Activated CD4-positive, alpha-beta T cell treated with anti-CD3 and anti-CD28 coated beads, Interleukin-2, Interleukin-6, amounts not matched to agents 100 ng/mL and 50 ng/mL, durations not matched to agents 16 hours and 8 hours (primary cell): ENCODE measurements around the gene SLC6A3.
"Not testable (repeated sequence)": the region's sequence is repeated elsewhere in the genome, so short reads cannot be mapped to it uniquely, and the experiment has no call there.

Source experiments
- DNase-seq: peaks from one replicate; pipeline ENCODE4 v3.0.0-alpha.2; 2020

SLC6A3 gene

GRCh38 chr5:1439388-1440097 lies 5.7 kb downstream of the SLC6A3 start:
- no peak for DNase-seq

- DNase-seq = no peak
Measured at GRCh38 chr5:1438871-1439270, 6.4 kb downstream of the SLC6A3 start.

- no peak for DNase-seq
Measured at GRCh38 chr5:1437876-1438559, 7.2 kb downstream of the SLC6A3 start.

GRCh38 chr5:1437226-1437829 lies 7.9 kb downstream of the SLC6A3 start:
- DNase-seq = no peak

- no peak for DNase-seq
Measured at GRCh38 chr5:1436681-1437080, 8.6 kb downstream of the SLC6A3 start.

DNA sequence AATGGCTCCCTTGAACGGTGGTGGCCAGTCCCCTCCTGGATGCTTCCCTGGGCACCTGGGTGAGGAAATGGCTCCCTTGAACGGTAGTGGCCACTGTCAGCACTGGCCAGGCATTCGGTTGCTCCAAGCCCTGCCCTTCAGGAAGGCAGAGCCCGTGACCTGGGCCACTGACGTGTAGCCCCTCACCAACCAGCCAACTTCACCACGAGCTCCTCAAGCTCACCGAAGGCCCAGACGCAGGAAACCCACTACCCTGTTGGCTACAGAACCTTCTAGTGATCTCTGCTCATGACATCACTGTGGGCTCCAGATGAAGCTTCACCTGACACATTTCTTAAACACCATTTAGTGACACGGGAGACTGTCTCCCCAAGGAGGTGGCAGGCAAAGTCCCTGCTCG lies 9.2 kb downstream of the SLC6A3 start:
- DNase-seq = no peak

GRCh38 chr5:1435369-1435768 lies 9.9 kb downstream of the SLC6A3 start:
- no peak for DNase-seq

DNA sequence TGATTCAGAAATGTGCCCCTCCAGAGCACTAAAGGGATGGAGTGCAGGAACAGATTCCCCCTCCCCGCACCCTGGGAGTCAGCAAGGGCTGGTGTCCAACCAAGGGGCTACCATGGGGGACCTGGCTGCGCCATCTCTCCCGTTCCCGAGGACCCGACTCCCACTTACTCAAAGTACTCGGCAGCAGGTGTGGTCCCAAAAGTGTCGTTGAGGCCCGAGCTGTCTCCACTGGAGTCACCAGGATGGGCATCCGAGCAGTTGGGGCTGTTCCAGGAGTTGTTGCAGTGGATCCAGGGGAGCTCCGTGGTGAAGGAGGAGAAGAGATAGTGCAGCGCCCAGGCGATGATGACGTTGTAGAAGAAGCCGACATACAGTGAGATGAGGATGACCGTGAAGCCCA lies 12.9 kb downstream of the SLC6A3 start:
- DNase-seq = no peak

DNA sequence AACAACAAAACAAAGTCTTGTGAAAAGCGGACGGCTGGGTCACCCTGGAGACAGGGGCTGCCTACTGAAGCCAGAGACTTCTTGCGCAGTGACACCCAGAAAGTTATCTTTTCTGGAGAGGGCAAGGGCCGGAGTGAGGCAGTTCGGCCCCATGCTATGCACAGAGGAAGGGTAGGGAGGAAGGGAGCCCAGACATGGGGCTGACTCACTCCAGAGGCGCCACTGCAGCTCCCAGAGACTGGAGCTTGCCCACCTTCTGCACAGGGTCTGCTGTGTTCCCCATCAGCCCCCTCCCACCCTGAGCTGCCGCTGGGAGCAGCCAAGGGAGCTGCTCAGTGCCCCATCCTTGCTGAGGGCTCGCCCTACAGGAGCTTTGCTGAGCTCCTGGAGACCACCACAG lies 13.3 kb downstream of the SLC6A3 start:
- DNase-seq = no peak

DNA sequence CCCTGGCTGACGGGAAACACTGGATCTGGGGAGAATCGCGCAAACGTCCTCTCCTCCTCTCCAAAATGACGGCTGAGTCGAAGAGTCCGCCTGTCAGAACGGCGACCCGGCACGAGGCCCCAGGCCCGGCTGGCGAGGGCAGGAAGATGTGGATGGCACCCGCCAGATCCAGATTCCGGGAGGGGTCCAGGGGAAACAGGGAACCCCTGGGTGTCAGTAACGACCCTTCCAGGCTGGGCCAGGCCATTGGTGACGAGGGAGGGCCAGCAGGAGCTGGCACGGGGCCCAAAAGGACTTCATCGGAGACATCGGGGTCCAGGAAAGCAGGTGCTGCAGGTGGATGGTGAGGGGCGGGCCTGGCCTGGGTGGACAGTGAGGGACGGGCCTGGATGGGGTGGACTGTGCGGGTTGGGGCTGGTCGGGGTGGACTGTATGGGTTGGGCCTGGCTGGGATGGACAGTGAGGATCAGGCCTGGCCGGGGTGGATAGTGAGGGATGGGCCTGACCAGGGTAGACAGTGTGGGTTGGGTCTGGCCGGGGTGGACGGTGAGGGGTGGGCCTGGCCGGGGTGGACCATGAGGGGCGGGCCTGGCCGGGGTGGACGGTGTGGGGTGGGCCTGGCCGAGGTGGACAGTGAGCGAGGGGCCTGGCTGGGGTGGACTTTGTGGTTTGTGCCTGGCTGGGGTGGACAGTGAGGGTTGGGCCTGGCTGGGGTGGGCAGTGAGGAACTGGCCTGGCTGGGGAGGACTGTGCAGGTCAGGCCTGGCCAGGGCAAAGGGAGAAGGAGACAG lies 14.0 kb downstream of the SLC6A3 start:
- DNase-seq = no peak

- no peak for DNase-seq
Measured at GRCh38 chr5:1430121-1430795, 15.0 kb downstream of the SLC6A3 start.

GRCh38 chr5:1429496-1429895 lies 15.7 kb downstream of the SLC6A3 start:
- no peak for DNase-seq

GRCh38 chr5:1429066-1429465 lies 16.2 kb downstream of the SLC6A3 start:
- no peak for DNase-seq

DNA sequence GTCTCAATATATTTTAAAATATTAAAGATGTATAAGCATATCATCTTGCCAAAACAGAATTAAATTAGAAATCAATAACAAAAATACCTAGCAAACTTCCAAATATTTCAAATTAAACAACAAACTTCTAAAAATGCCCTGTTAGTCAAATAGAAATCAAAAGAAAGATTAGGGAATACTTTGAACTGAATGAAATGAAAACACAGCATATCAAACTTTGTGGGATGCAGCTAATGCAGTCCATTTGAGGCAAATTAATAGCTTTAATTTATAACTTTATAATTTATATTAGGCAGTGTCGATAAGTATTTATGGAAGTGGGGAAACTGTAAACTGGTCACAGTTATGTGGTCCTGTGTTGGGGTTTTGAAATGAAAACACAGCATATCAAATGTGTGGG lies 17.1 kb downstream of the SLC6A3 start:
- DNase-seq = no peak

GRCh38 chr5:1424716-1425115 lies 20.5 kb downstream of the SLC6A3 start:
- DNase-seq = no peak

DNA sequence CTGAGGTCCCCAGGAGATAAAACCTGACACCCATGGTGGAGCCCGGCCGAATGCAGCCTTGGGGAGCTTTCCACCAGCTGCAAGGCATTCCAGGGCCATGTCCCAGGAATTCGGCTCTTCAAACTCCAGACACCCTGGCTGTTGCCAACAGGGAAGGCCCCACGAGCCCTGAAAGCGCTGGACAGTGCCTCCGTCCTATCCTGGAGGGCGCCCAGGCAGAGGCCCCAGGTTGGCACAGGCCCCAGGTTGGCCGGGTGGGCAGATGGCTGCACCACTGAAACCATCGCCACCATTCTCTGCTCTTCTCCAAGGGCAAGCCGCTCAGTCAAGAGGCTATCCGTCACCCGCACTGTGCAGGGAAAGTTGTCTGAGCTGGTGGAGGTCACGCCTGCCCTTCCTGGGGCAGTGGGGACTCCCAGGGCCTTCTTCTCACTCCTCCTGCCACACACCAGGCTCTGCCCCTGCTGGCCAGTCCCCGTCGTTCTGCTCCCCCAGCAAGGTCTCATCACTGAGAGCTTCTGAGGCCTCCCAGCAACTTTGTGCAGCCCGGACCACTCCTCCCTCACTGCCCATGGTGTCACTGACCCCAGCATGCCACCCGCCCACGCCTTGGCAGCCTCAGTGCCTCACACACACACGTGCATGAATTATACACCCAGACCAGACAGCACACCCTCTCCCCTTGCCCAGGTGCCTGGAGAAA lies 21.2 kb downstream of the SLC6A3 start:
- no peak for DNase-seq

DNA sequence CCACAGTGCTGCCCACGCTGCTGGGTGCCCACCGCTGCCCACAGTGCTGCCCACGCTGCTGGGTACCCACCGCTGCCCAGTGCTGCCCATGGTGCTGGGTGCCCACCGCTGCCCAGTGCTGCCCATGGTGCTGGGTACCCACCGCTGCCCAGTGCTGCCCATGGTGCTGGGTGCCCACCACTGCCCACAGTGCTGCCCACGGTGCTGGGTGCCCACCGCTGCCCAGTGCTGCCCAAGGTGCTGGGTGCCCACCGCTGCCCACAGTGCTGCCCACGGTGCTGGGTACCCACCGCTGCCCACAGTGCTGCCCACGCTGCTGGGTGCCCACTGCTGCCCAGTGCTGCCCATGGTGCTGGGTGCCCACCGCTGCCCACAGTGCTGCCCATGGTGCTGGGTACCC lies 22.7 kb downstream of the SLC6A3 start:
- not testable (repeated sequence) for DNase-seq

- no peak for DNase-seq
Measured at GRCh38 chr5:1421521-1422341, 23.5 kb downstream of the SLC6A3 start.

DNA sequence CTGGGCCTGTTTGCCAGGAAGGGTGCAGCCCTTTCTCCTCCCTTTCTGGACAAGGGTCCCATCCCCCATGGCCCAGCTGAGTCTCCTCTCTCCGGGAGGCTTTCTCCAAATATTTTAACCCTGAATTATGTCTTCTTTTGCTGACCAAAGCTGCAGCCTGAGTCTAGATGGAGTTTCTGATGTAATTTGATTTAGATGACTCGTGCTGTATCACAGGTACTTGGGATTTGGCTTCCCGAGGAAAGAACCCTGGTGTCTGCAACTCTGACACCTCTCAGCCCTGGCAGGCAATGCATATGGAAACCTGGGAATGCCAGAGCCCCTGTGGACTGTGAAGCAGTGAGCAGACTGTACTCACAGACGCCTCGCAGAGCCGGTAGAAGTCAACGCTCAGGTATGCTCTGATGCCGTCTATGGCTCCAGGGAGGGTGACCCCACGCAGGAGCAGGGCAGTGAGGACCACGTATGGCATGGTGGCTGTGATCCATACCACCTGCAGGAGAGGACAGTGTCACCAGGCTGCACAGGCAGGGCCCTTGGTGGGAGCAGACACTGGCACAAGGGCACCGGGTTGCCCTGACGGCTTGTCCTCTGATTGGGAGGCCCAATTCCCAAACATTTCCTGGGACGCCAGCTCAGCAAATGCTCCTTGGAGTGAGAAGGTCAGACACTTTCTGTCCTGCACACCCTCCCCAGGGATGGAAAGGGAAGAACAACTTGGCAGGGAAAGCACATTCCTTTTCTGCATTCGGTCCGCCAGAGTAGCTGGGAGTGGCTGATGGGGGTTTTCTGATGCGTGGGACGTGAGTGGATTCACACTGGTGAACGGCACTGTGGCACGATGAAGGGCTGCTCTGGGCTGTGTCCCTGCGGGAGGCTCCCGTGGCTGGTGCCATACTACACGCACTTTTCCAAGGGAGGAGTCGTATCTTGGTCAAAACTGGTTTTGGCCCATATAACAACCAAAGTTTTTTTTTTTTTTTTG lies 24.7 kb downstream of the SLC6A3 start:
- DNase-seq = no peak
